Measurements from ENCODE around the gene GMPPA. TPM values are rescaled to one million over a fixed set of nuclear protein-coding genes. Genes with fewer than 3 reads are reported as not detected.

The GMPPA gene
- total and polyA plus RNA-seq, 3 donors from 2014 or later: 19.6 to 28.3 (median 24.6) TPM

- Histone ChIP-seq H3K27me3 (no peaks in the 10 kb centered on the region), H3K36me3 (ENCODE audit: low read depth, missing control alignments) (no peaks in the 10 kb centered on the region), H3K4me3 (no peak overlapping the region), H3K9me3 (no peaks in the 10 kb centered on the region), H3K27ac (no peak overlapping the region), H3K4me1 (peaks cover 13% of the 10 kb centered on the region)
- TF ChIP-seq POLR2A (IDR thresholded peaks at IDR 0.05): no peak
- TF ChIP-seq, protein P1, sequence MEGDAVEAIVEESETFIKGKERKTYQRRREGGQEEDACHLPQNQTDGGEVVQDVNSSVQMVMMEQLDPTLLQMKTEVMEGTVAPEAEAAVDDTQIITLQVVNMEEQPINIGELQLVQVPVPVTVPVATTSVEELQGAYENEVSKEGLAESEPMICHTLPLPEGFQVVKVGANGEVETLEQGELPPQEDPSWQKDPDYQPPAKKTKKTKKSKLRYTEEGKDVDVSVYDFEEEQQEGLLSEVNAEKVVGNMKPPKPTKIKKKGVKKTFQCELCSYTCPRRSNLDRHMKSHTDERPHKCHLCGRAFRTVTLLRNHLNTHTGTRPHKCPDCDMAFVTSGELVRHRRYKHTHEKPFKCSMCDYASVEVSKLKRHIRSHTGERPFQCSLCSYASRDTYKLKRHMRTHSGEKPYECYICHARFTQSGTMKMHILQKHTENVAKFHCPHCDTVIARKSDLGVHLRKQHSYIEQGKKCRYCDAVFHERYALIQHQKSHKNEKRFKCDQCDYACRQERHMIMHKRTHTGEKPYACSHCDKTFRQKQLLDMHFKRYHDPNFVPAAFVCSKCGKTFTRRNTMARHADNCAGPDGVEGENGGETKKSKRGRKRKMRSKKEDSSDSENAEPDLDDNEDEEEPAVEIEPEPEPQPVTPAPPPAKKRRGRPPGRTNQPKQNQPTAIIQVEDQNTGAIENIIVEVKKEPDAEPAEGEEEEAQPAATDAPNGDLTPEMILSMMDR (IDR thresholded peaks at IDR 0.05): no peak
- intact Hi-C loops (cut with DNase I; ENCODE audit: low total_unique reads): loop anchor here (10.0 kb wide), 1 partner anchor 50 kb away; no protein-coding TSS in a partner anchor
- no peak for DNase-seq
- 98 to 100% methylated on average over 2 of the region's 2 CpGs for WGBS, 2 donors
Measured at GRCh38 chr2:219524817-219525216, 26.1 kb downstream of the GMPPA start.

- H3K9me3 ChIP-seq: no peaks in the 10 kb centered on the region
- H3K36me3 ChIP-seq (ENCODE audit: low read depth, missing control alignments): no peaks in the 10 kb centered on the region
- no peak for DNase-seq
- TF ChIP-seq, protein P1 (IDR thresholded peaks at IDR 0.05): no peak
- no peak for TF ChIP-seq POLR2A (IDR thresholded peaks at IDR 0.05)
- no peak overlapping the region for H3K4me3 ChIP-seq
- no peaks in the 10 kb centered on the region for H3K27me3 ChIP-seq
- intact Hi-C loops (cut with DNase I; ENCODE audit: low total_unique reads): loop anchor here (10.0 kb wide), 1 partner anchor 51 kb away; no protein-coding TSS in a partner anchor
- WGBS, 2 donors: 56 to 67% methylated on average over 8 to 9 of the region's 9 CpGs
- H3K4me1 ChIP-seq: peaks cover 15% of the 10 kb centered on the region
- no peak overlapping the region for H3K27ac ChIP-seq
Measured at GRCh38 chr2:219525533-219526232, 27.0 kb downstream of the GMPPA start.

GRCh38 chr2:219526320-219527075 lies 27.8 kb downstream of the GMPPA start:
- peaks cover 15% of the 10 kb centered on the region for H3K4me1 ChIP-seq
- no peak for DNase-seq
- TF ChIP-seq POLR2A (IDR thresholded peaks at IDR 0.05): no peak
- TF ChIP-seq, protein P1 (IDR thresholded peaks at IDR 0.05): no peak
- H3K4me3 ChIP-seq: no peak overlapping the region
- no peak overlapping the region for H3K27ac ChIP-seq
- no peaks in the 10 kb centered on the region for H3K36me3 ChIP-seq (ENCODE audit: low read depth, missing control alignments)
- no peaks in the 10 kb centered on the region for H3K9me3 ChIP-seq
- intact Hi-C loops (cut with DNase I; ENCODE audit: low total_unique reads): loop anchor here (10.0 kb wide), 1 partner anchor 52 kb away; no protein-coding TSS in a partner anchor
- 61 to 69% methylated on average over 10 of the region's 11 CpGs for WGBS, 2 donors
- H3K27me3 ChIP-seq: no peaks in the 10 kb centered on the region

DNA sequence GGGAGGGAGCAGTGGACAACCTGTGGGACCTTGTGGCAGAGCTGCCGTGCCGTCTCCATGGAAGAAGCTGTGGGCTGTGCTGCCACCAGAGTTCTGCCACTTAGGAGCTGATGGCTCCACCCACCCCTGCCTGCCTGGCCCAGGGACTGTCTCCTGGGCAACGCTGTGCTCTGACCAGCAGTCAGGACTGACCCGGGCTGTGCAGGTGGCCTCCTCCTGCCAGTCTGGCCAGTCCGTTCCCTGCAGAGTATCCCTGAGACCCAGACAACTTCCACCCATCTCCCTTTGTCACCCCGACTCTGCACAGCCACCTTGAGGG lies 28.3 kb downstream of the GMPPA start:
- Histone ChIP-seq H3K9me3 (no peaks in the 10 kb centered on the region), H3K36me3 (ENCODE audit: low read depth, missing control alignments) (no peaks in the 10 kb centered on the region), H3K4me3 (no peak overlapping the region), H3K4me1 (peaks cover 15% of the 10 kb centered on the region), H3K27ac (no peak overlapping the region), H3K27me3 (no peaks in the 10 kb centered on the region)
- WGBS, 2 donors: 71 to 74% methylated on average over 4 to 6 of the region's 6 CpGs
- intact Hi-C loops (cut with DNase I; ENCODE audit: low total_unique reads): loop anchor here (10.0 kb wide), 1 partner anchor 52 kb away; no protein-coding TSS in a partner anchor
- DNase-seq: peak; percentile 60
- TF ChIP-seq POLR2A (IDR thresholded peaks at IDR 0.05): no peak
- TF ChIP-seq, protein P1 (IDR thresholded peaks at IDR 0.05): no peak
